Panc1 (cell line): ENCODE measurements around the gene QPCTL. TPM values are rescaled to one million over a fixed set of nuclear protein-coding genes. Genes with fewer than 3 reads are reported as not detected.

Source experiments
- ATAC-seq: fragments of 200-7000 bp; cut with Tn5 transposase; 2 replicates; pipeline ENCODE4 v1.9.1; 2020; ENCODE audit warnings: mild to moderate bottlenecking, moderate library complexity
- BruUV-seq: library from RNA; stranded (reverse); fragments of 400-500 nt; replicated peaks from 2 replicates; lab custom pipeline; 2021; lab: Mats Ljungman, UMichigan
- CTCF ChIA-PET: fragments of 300-600 bp; sonication (Branson Sonifier 250); formaldehyde crosslinking; loops from one replicate; lab custom pipeline; 2022; ENCODE audit warnings: antibody characterized with exemption; lab: Charles Lee
- POLR2A ChIA-PET: fragments of 300-600 bp; sonication (Branson Sonifier 250); formaldehyde crosslinking; loops from one replicate; lab custom pipeline; 2022; ENCODE audit warnings: antibody characterized with exemption; lab: Charles Lee
- DNase-seq: peaks from one replicate; pipeline ENCODE4 v3.0.0-alpha.2; 2010; ENCODE audit warnings: low read depth, low spot score
- H3K27ac ChIP-seq: 2 replicates; pipeline ENCODE4 v1.5.1; 2011; ENCODE audit warnings: mild to moderate bottlenecking, low read length, inconsistent platforms
- H3K27me3 ChIP-seq: fragments of 200-500 bp; sonication (Bioruptor generic); 2 replicates; pipeline ENCODE4 v1.6.0; 2014; ENCODE audit warnings: low read length, inconsistent platforms; ENCODE audit not compliant: control insufficient read depth, insufficient read depth
- H3K36me3 ChIP-seq: fragments of 200-500 bp; sonication (Bioruptor generic); 2 replicates; pipeline ENCODE4 v1.5.1; 2014; ENCODE audit warnings: inconsistent platforms, mild to moderate bottlenecking, low read length, moderate library complexity; ENCODE audit not compliant: control insufficient read depth, insufficient read depth
- H3K4me1 ChIP-seq: 2 replicates; pipeline ENCODE4 v1.5.1; 2011; ENCODE audit warnings: inconsistent platforms, mild to moderate bottlenecking, low read length, moderate library complexity; ENCODE audit not compliant: control insufficient read depth, insufficient read depth
- H3K4me3 ChIP-seq, 2 experiments: 2 replicates each; pipeline ENCODE4 v1.5.1; 2011 to 2012; ENCODE audit warnings: low read depth in 2 of 2, low read length in 2 of 2, mild to moderate bottlenecking in 2 of 2, inconsistent platforms in 1 of 2, moderate library complexity in 1 of 2
- H3K9me3 ChIP-seq: fragments of 200-500 bp; sonication (Bioruptor generic); 2 replicates; pipeline ENCODE4 v1.5.1; 2014; ENCODE audit warnings: low read depth, mild to moderate bottlenecking, inconsistent platforms, low read length, moderate library complexity; ENCODE audit not compliant: control insufficient read depth, insufficient read depth
- POLR2AphosphoS5 ChIP-seq: IDR thresholded peaks from 2 replicates; pipeline ENCODE4 v1.6.1; 2012; ENCODE audit warnings: mild to moderate bottlenecking, low read depth, low read length, moderate library complexity
- REST ChIP-seq, 2 experiments: IDR thresholded peaks; 2 replicates each; pipeline ENCODE4 v1.6.1; 2011 to 2012; ENCODE audit warnings: low read depth in 2 of 2, control low read depth in 1 of 2, low read length in 1 of 2, mild to moderate bottlenecking in 1 of 2, moderate library complexity in 1 of 2; ENCODE audit not compliant: insufficient read depth in 1 of 2
- SIN3A ChIP-seq: IDR thresholded peaks from 2 replicates; pipeline ENCODE4 v1.6.1; 2012; ENCODE audit warnings: low read depth, mild to moderate bottlenecking, low read length, moderate library complexity, borderline replicate concordance; ENCODE audit not compliant: insufficient read depth
- TCF7L2 ChIP-seq: IDR thresholded peaks from 2 replicates; pipeline ENCODE4 v1.6.1; 2011; ENCODE audit warnings: mild to moderate bottlenecking, low read depth, low read length, inconsistent platforms
- in situ Hi-C: cut with HindIII; loops from 2 replicates; pipeline ENCODE4 v1.10.0; 2016; ENCODE audit warnings: low sequenced_read_pairs, low pct_unique_long_range_greater_than_20kb
- intact Hi-C: fragments of 100-400 bp; cut with micrococcal nuclease; formaldehyde crosslinking; loops from one replicate; pipeline ENCODE4 v1.10.0; 2022; ENCODE audit not compliant: unreplicated experiment
- total RNA-seq: library from RNA; stranded (reverse); gene quantifications from one replicate; pipeline ENCODE4 v1.2.1, GENCODE V29; 2021; ENCODE audit not compliant: unreplicated experiment
- TF ChIP-seq, protein P1 (sequence below): fragments of 450-650 bp; IDR thresholded peaks from 2 replicates; pipeline ENCODE4 v1.5.1; 2017; ENCODE audit warnings: mild to moderate bottlenecking

Gene QPCTL
- total RNA-seq, 1 experiment from 2014 or later: 19.4 TPM

- BruUV-seq: no TSS peak
- ChIA-PET CTCF (interaction anchor here (0.8 kb wide), 1 partner anchor 9 kb away, joined by 4 read pairs; no protein-coding TSS in a partner anchor), POLR2A (no interaction called here)
- intact Hi-C loops (no loop called here), in situ Hi-C loops (no loop called here)
- peak overlapping the region; percentile 41 to 74 for H3K4me3 ChIP-seq
- ATAC-seq (no peak; the same call in 1 of the 2 replicates), DNase-seq (no peak)
- H3K36me3 ChIP-seq: no peaks in the 10 kb centered on the region; the same call in 1 of the 2 replicates
- peak overlapping the region; percentile 42 for H3K27ac ChIP-seq
- H3K9me3 ChIP-seq: no peaks in the 10 kb centered on the region
- TF ChIP-seq REST (IDR thresholded peaks at IDR 0.05; ENCODE audit: insufficient read depth in 1 of 2, low read depth in 2 of 2, low read length in 1 of 2) (no peak), TCF7L2 (no peak)
- no peaks in the 10 kb centered on the region for H3K4me1 ChIP-seq
- H3K27me3 ChIP-seq: no peaks in the 10 kb centered on the region
Measured at GRCh38 chr19:45668342-45668871, 24.1 kb upstream of the QPCTL start.

DNA sequence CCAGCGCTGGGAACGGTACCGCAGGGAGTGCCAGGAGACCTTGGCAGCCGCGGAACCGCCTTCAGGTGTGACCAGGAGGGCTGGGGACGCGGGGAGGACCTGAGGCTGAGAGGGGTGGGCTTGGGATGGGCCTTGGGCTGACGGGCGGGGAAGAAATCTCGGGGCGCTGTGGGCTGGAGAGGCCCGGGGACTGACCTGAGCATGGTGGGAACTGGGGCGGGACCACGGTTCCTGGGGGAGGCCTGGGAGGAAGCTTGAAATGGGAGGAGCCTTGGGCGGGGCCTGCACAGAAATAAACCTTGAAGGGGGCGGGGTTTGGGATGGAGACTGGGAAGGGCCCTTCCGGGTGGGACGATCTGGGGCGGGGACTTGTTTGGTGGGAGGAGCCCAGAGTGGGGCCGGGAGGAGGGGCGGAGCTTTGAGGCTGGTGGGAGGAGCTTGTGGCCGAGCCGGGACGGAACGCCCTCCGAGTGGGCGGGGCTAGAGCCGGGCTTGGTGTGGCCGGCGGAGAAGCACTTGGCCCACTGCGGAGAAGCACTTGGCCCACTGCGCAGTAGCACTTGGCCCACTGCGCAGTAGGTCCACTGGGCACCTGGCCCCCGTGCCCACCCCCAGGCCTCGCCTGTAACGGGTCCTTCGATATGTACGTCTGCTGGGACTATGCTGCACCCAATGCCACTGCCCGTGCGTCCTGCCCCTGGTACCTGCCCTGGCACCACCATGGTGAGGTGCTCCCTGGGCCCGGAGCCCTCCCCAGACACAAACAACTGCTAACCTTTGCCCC is 21.6 kb upstream of the QPCTL start:
- in situ Hi-C loops (no loop called here), intact Hi-C loops (no loop called here)
- no peaks in the 10 kb centered on the region for H3K9me3 ChIP-seq
- peak overlapping the region; percentile 20 to 44 for H3K4me3 ChIP-seq
- ATAC-seq (peak; percentile 71), DNase-seq (no peak)
- no peaks in the 10 kb centered on the region for H3K4me1 ChIP-seq
- H3K27me3 ChIP-seq: no peaks in the 10 kb centered on the region
- no TSS peak for BruUV-seq
- no peaks in the 10 kb centered on the region; the same call in 1 of the 2 replicates for H3K36me3 ChIP-seq
- ChIA-PET CTCF (interaction anchor here (0.7 kb wide), 2 partner anchors 21 to 84 kb away, joined by 3 read pairs; partner anchors contain the start of genes QPCTL and SNRPD2), POLR2A (no interaction called here)
- TF ChIP-seq, protein P1, sequence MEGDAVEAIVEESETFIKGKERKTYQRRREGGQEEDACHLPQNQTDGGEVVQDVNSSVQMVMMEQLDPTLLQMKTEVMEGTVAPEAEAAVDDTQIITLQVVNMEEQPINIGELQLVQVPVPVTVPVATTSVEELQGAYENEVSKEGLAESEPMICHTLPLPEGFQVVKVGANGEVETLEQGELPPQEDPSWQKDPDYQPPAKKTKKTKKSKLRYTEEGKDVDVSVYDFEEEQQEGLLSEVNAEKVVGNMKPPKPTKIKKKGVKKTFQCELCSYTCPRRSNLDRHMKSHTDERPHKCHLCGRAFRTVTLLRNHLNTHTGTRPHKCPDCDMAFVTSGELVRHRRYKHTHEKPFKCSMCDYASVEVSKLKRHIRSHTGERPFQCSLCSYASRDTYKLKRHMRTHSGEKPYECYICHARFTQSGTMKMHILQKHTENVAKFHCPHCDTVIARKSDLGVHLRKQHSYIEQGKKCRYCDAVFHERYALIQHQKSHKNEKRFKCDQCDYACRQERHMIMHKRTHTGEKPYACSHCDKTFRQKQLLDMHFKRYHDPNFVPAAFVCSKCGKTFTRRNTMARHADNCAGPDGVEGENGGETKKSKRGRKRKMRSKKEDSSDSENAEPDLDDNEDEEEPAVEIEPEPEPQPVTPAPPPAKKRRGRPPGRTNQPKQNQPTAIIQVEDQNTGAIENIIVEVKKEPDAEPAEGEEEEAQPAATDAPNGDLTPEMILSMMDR: no peak
- TF ChIP-seq REST (IDR thresholded peaks at IDR 0.05; ENCODE audit: insufficient read depth in 1 of 2, low read depth in 2 of 2, low read length in 1 of 2) (no peak), POLR2AphosphoS5 (no peak), SIN3A (no peak), TCF7L2 (no peak)
- H3K27ac ChIP-seq: no peak overlapping the region
